H9 (cell line): ENCODE measurements around the gene C15orf61. TPM values are rescaled to one million over a fixed set of nuclear protein-coding genes. Genes with fewer than 3 reads are reported as not detected.

ENCODE experiments used
- DNase-seq: peaks from one replicate; pipeline ENCODE4 v3.0.0-alpha.2; 2017
- H2AFZ ChIP-seq: one replicate; pipeline ENCODE4 v1.6.1; 2013; ENCODE audit warnings: mild to moderate bottlenecking, low read length, control low read depth, moderate library complexity
- H2AK5ac ChIP-seq: 2 replicates; pipeline ENCODE4 v1.6.1; 2013; ENCODE audit warnings: low read length, control low read depth, mixed read lengths; ENCODE audit not compliant: insufficient read length
- H2BK120ac ChIP-seq: one replicate; pipeline ENCODE4 v1.6.1; 2013; ENCODE audit warnings: low read depth, mild to moderate bottlenecking, low read length, control low read depth, inconsistent platforms; ENCODE audit not compliant: poor library complexity, severe bottlenecking
- H2BK12ac ChIP-seq: 2 replicates; pipeline ENCODE4 v1.6.1; 2013; ENCODE audit warnings: low read length, control low read depth, mixed read lengths, low read depth; ENCODE audit not compliant: insufficient read length
- H2BK15ac ChIP-seq: 2 replicates; pipeline ENCODE4 v1.6.1; 2013; ENCODE audit warnings: low read depth, low read length, control low read depth
- H2BK20ac ChIP-seq: one replicate; pipeline ENCODE4 v1.6.1; 2013; ENCODE audit warnings: low read depth, mild to moderate bottlenecking, low read length, control low read depth, inconsistent platforms; ENCODE audit not compliant: poor library complexity, severe bottlenecking
- H2BK5ac ChIP-seq: 2 replicates; pipeline ENCODE4 v1.6.1; 2013; ENCODE audit warnings: low read length, control low read depth, mixed read lengths; ENCODE audit not compliant: insufficient read length
- H3K14ac ChIP-seq: 2 replicates; pipeline ENCODE4 v1.6.1; 2013; ENCODE audit warnings: low read length, control low read depth; ENCODE audit not compliant: insufficient read depth
- H3K18ac ChIP-seq: 2 replicates; pipeline ENCODE4 v1.6.1; 2013; ENCODE audit warnings: low read depth, mild to moderate bottlenecking, mixed read lengths, low read length, control low read depth; ENCODE audit not compliant: insufficient read length
- H3K23ac ChIP-seq: 2 replicates; pipeline ENCODE4 v1.6.1; 2013; ENCODE audit warnings: low read length, control low read depth, mixed read lengths, low read depth; ENCODE audit not compliant: insufficient read length
- H3K23me2 ChIP-seq: 2 replicates; pipeline ENCODE4 v1.6.1; 2013; ENCODE audit warnings: low read depth, mild to moderate bottlenecking, mixed read lengths, low read length, control low read depth; ENCODE audit not compliant: insufficient read length, poor library complexity, severe bottlenecking
- H3K27ac ChIP-seq: 2 replicates; pipeline ENCODE4 v1.5.1; 2013; ENCODE audit warnings: low read length, control low read depth, mixed read lengths, low read depth; ENCODE audit not compliant: insufficient read length
- H3K27me3 ChIP-seq: 2 replicates; pipeline ENCODE4 v1.6.1; 2013; ENCODE audit warnings: low read length, control low read depth, inconsistent platforms; ENCODE audit not compliant: insufficient read depth
- H3K4ac ChIP-seq: 2 replicates; pipeline ENCODE4 v1.6.1; 2013; ENCODE audit warnings: low read depth, mild to moderate bottlenecking, control low read depth, inconsistent platforms, low read length, moderate library complexity
- H3K4me1 ChIP-seq: 2 replicates; pipeline ENCODE4 v1.6.1; 2013; ENCODE audit warnings: low read length, control low read depth, inconsistent platforms; ENCODE audit not compliant: insufficient read depth
- H3K4me2 ChIP-seq: 2 replicates; pipeline ENCODE4 v1.6.1; 2013; ENCODE audit warnings: low read length, control low read depth, mixed read lengths; ENCODE audit not compliant: insufficient read length, insufficient read depth
- H3K56ac ChIP-seq: 2 replicates; pipeline ENCODE4 v1.6.1; 2013; ENCODE audit warnings: low read depth, mild to moderate bottlenecking, mixed read lengths, low read length, control low read depth; ENCODE audit not compliant: insufficient read length
- H3K79me1 ChIP-seq: 2 replicates; pipeline ENCODE4 v1.6.1; 2013; ENCODE audit warnings: low read depth, mild to moderate bottlenecking, moderate library complexity, low read length, control low read depth, inconsistent platforms; ENCODE audit not compliant: insufficient read depth, poor library complexity, severe bottlenecking
- H3K79me2 ChIP-seq: 2 replicates; pipeline ENCODE4 v1.6.1; 2013; ENCODE audit warnings: low read length, control low read depth, inconsistent platforms; ENCODE audit not compliant: insufficient read depth
- H3K9ac ChIP-seq: 2 replicates; pipeline ENCODE4 v1.6.1; 2013; ENCODE audit warnings: low read length, control low read depth, mixed read lengths; ENCODE audit not compliant: insufficient read length; ENCODE audit errors: extremely low read depth
- H3K9me3 ChIP-seq: one replicate; pipeline ENCODE4 v1.6.1; 2013; ENCODE audit warnings: low read depth, low read length, inconsistent platforms; ENCODE audit not compliant: control insufficient read depth
- H3T11ph ChIP-seq: one replicate; pipeline ENCODE4 v1.6.1; 2013; ENCODE audit warnings: mild to moderate bottlenecking, low read length, control low read depth, inconsistent platforms
- H4K20me1 ChIP-seq: one replicate; pipeline ENCODE4 v1.6.1; 2013; ENCODE audit not compliant: control insufficient read depth, insufficient read length, insufficient read depth
- H4K5ac ChIP-seq: 2 replicates; pipeline ENCODE4 v1.6.1; 2013; ENCODE audit warnings: low read depth, mild to moderate bottlenecking, mixed read lengths, low read length, control low read depth; ENCODE audit not compliant: insufficient read length
- H4K8ac ChIP-seq: replicated peaks from 2 replicates; pipeline ENCODE4 v1.6.1; 2013; ENCODE audit warnings: low read length, control low read depth, mixed read lengths, low read depth; ENCODE audit not compliant: insufficient read length
- H4K91ac ChIP-seq: 2 replicates; pipeline ENCODE4 v1.6.1; 2013; ENCODE audit warnings: low read depth, mild to moderate bottlenecking, moderate library complexity, mixed read lengths, low read length, control low read depth; ENCODE audit not compliant: insufficient read length
- H3K27ac Mint-ChIP-seq, 3 experiments: 2 replicates in 2 of 3; 3 replicates in 1 of 3; pipeline ENCODE4 v1.8.0; 2020 to 2021; ENCODE audit warnings: mixed read lengths in 3 of 3, mild to moderate bottlenecking in 1 of 3, moderate library complexity in 1 of 3
- H3K27me3 Mint-ChIP-seq: 2 replicates; pipeline ENCODE4 v1.8.0; 2021; ENCODE audit warnings: low read depth, mild to moderate bottlenecking, moderate library complexity, mixed read lengths
- H3K36me3 Mint-ChIP-seq, 3 experiments: 2 replicates in 2 of 3; 3 replicates in 1 of 3; pipeline ENCODE4 v1.8.0; 2020 to 2021; ENCODE audit warnings: low read depth in 3 of 3, mixed read lengths in 3 of 3; ENCODE audit not compliant: insufficient read depth in 1 of 3
- H3K4me1 Mint-ChIP-seq, 2 experiments: 2 replicates each; pipeline ENCODE4 v1.8.0; 2020; ENCODE audit warnings: mixed read lengths in 2 of 2
- H3K4me3 Mint-ChIP-seq, 2 experiments: 2 replicates in 1 of 2; 3 replicates in 1 of 2; pipeline ENCODE4 v1.8.0; 2020 to 2021; ENCODE audit warnings: mild to moderate bottlenecking in 2 of 2, mixed read lengths in 2 of 2, moderate library complexity in 1 of 2
- H3K9me3 Mint-ChIP-seq, 2 experiments: 2 replicates in 1 of 2; 3 replicates in 1 of 2; pipeline ENCODE4 v1.8.0; 2020; ENCODE audit warnings: mild to moderate bottlenecking in 2 of 2, mixed read lengths in 2 of 2, moderate library complexity in 1 of 2
- CTCF ChIP-seq: fragments of 200-600 bp; sonication (generic); conservative IDR thresholded peaks from 3 replicates; pipeline ENCODE4 v1.8.0; 2021; ENCODE audit warnings: antibody characterized with exemption, mild to moderate bottlenecking
- total RNA-seq: library from RNA; stranded (reverse); gene quantifications from 2 replicates; pipeline ENCODE4 v1.2.1, GENCODE V29; 2021

Gene C15orf61
- total RNA-seq, 1 experiment from 2014 or later: 2.6 TPM

- Histone ChIP-seq H3T11ph (no peak overlapping the region), H3K9me3 (no peaks in the 10 kb centered on the region), H3K79me1 (no peaks in the 10 kb centered on the region), H2AK5ac (no peak overlapping the region), H2BK15ac (no peak overlapping the region), H3K27me3 (no peaks in the 10 kb centered on the region; the same call in 1 of the 2 replicates), H2BK120ac (no peak overlapping the region), H3K79me2 (no peaks in the 10 kb centered on the region), H3K14ac (no peak overlapping the region), H3K4me1 (no peaks in the 10 kb centered on the region), H3K4ac (no peak overlapping the region), H4K20me1 (no peaks in the 10 kb centered on the region), H3K23ac (no peak overlapping the region), H3K4me2 (no peak overlapping the region), H3K18ac (no peak overlapping the region), H3K27ac (no peak overlapping the region), H2BK20ac (no peak overlapping the region), H4K91ac (no peak overlapping the region), H2BK5ac (no peak overlapping the region), H2BK12ac (no peak overlapping the region), H4K8ac (no peak overlapping the region), H3K9ac (no peak overlapping the region), H3K23me2 (peaks cover 12% of the 10 kb centered on the region), H4K5ac (no peak overlapping the region), H3K56ac (no peak overlapping the region), H2AFZ (no peak overlapping the region)
- no peak overlapping the region for H3K4me3 Mint-ChIP-seq
- peaks cover 8% of the 10 kb centered on the region for H3K27me3 Mint-ChIP-seq
- H3K27ac Mint-ChIP-seq: peak overlapping the region in 1 of 3 experiments; percentile 55; a peak in 1 of 7 replicates
- DNase-seq: no peak
- no peaks in the 10 kb centered on the region for H3K36me3 Mint-ChIP-seq
- peaks cover 23 to 25% of the 10 kb centered on the region in 2 experiments for H3K4me1 Mint-ChIP-seq
- H3K9me3 Mint-ChIP-seq: no peaks in the 10 kb centered on the region
- TF ChIP-seq CTCF: no peak
Observed at GRCh38 chr15:67524235-67524634, 3.3 kb downstream of the C15orf61 start.
